ENCODE data around the gene ESYT1. TPM values are rescaled to one million over a fixed set of nuclear protein-coding genes. Genes with fewer than 3 reads are reported as not detected.

The ESYT1 gene
- total and polyA plus RNA-seq, 4 donors, result 41.0 to 93.5 (median 58.8) TPM

GRCh38 chr12:56118688-56119357 lies 9.2 kb upstream of the ESYT1 start:
- Histone ChIP-seq H3K9me3 (ENCODE audit: control insufficient read depth in 4 of 4, low read length in 3 of 4) (no peaks in the 10 kb centered on the region), H3K4me3 (ENCODE audit: low read depth in 1 of 3, low read length in 3 of 3) (peak overlapping the region; percentile 45 to 80 (median 74)), H3K9ac (ENCODE audit: low read depth in 1 of 2, low read length in 2 of 2) (peak overlapping the region; percentile 51 to 63), H3K27me3 (ENCODE audit: control insufficient read depth in 4 of 4, insufficient read depth in 4 of 4, low read length in 3 of 4) (no peaks in the 10 kb centered on the region), H3K36me3 (ENCODE audit: control insufficient read depth in 4 of 4, insufficient read depth in 3 of 4, low read depth in 1 of 4, low read length in 3 of 4) (peaks cover 0 to 2% (median under 1%) of the 10 kb centered on the region in 4 donors), H3K4me1 (ENCODE audit: control insufficient read depth in 4 of 4, insufficient read depth in 4 of 4, low read length in 3 of 4) (peaks cover 34 to 58% (median 49%) of the 10 kb centered on the region in 4 donors), H3K27ac (ENCODE audit: low read depth in 1 of 2, low read length in 2 of 2) (peak overlapping the region; percentile 71 to 89)
- 6% methylated on average over 13 of the region's 13 CpGs for WGBS
- DNase-seq (ENCODE audit: low spot score), result no peak
- TF ChIP-seq REST (IDR thresholded peaks at IDR 0.05), result no peak
- no peak for TF ChIP-seq HNF4G (IDR thresholded peaks at IDR 0.05)
- TF ChIP-seq FOXA2 (IDR thresholded peaks at IDR 0.05), result no peak
- no peak for TF ChIP-seq JUND (IDR thresholded peaks at IDR 0.05)
- TF ChIP-seq RXRA (IDR thresholded peaks at IDR 0.05), result no peak
- TF ChIP-seq GABPA (IDR thresholded peaks at IDR 0.05 in 1 of 2, conservative IDR thresholded peaks at IDR 0.05 in 1 of 2), result no peak
- TF ChIP-seq TAF1 (conservative IDR thresholded peaks at IDR 0.05), result no peak
- no peak for TF ChIP-seq SP1 (IDR thresholded peaks at IDR 0.05)
- no peak for TF ChIP-seq ATF3 (IDR thresholded peaks at IDR 0.05)
- TF ChIP-seq FOXA1 (IDR thresholded peaks at IDR 0.05), result no peak

- peak; percentile 64 for DNase-seq (ENCODE audit: low spot score)
- no peaks in the 10 kb centered on the region for H3K36me3 ChIP-seq (ENCODE audit: control insufficient read depth in 4 of 4, insufficient read depth in 3 of 4, low read depth in 1 of 4, low read length in 3 of 4)
- TF ChIP-seq SP1 (IDR thresholded peaks at IDR 0.05), result peak; percentile 68
- peak; percentile 83 for TF ChIP-seq MAX (IDR thresholded peaks at IDR 0.05)
- peak; percentile 65 to 68 for TF ChIP-seq HNF4A (conservative IDR thresholded peaks at IDR 0.05)
- peak in 1 of 2 donors; percentile 62 for TF ChIP-seq GABPA (IDR thresholded peaks at IDR 0.05 in 1 of 2, conservative IDR thresholded peaks at IDR 0.05 in 1 of 2)
- peak; percentile 20 for TF ChIP-seq ATF3 (IDR thresholded peaks at IDR 0.05)
- TF ChIP-seq RXRA (IDR thresholded peaks at IDR 0.05), result peak; percentile 80
- TF ChIP-seq ZBTB33 (IDR thresholded peaks at IDR 0.05), result peak; percentile 32
- TF ChIP-seq YY1 (IDR thresholded peaks at IDR 0.05), result peak; percentile 58
- TF ChIP-seq CTCF (IDR thresholded peaks at IDR 0.05; ENCODE audit: low read depth, low read length, missing input control), result peak; percentile 88
- TF ChIP-seq NR2F2 (IDR thresholded peaks at IDR 0.05), result peak; percentile 89
- TF ChIP-seq FOXA1 (IDR thresholded peaks at IDR 0.05), result peak; percentile 46
- TF ChIP-seq RAD21 (IDR thresholded peaks at IDR 0.05), result peak; percentile 99
- peak; percentile 54 for TF ChIP-seq REST (IDR thresholded peaks at IDR 0.05)
- TF ChIP-seq FOXA2 (IDR thresholded peaks at IDR 0.05), result no peak
- no peak for TF ChIP-seq TAF1 (conservative IDR thresholded peaks at IDR 0.05)
- no peak for TF ChIP-seq EGR1 (IDR thresholded peaks at IDR 0.05; ENCODE audit: low read depth in 2 of 2)
- TF ChIP-seq HNF4G (IDR thresholded peaks at IDR 0.05), result no peak
- peak in 1 of 2 donors; percentile 28 for TF ChIP-seq JUND (IDR thresholded peaks at IDR 0.05)
- H3K27ac ChIP-seq (ENCODE audit: low read depth in 1 of 2, low read length in 2 of 2), result peak overlapping the region; percentile 71 to 89
- WGBS, result 0% methylated on average over 2 of the region's 2 CpGs
- peaks cover 34 to 61% (median 49%) of the 10 kb centered on the region in 4 donors for H3K4me1 ChIP-seq (ENCODE audit: control insufficient read depth in 4 of 4, insufficient read depth in 4 of 4, low read length in 3 of 4)
- H3K4me3 ChIP-seq (ENCODE audit: low read depth in 1 of 3, low read length in 3 of 3), result peak overlapping the region in 1 of 3 donors; percentile 74
- no peaks in the 10 kb centered on the region for H3K27me3 ChIP-seq (ENCODE audit: control insufficient read depth in 4 of 4, insufficient read depth in 4 of 4, low read length in 3 of 4)
- peak overlapping the region; percentile 51 to 63 for H3K9ac ChIP-seq (ENCODE audit: low read depth in 1 of 2, low read length in 2 of 2)
- no peaks in the 10 kb centered on the region for H3K9me3 ChIP-seq (ENCODE audit: control insufficient read depth in 4 of 4, low read length in 3 of 4)
Measured at GRCh38 chr12:56119361-56119796, 8.7 kb upstream of the ESYT1 start.

All from liver (tissue), 9 donors.